WERI-Rb-1 (cell line): ENCODE data around the gene ADORA2A.

ENCODE experiments used
- DNase-seq: peaks from one replicate; pipeline ENCODE4 v3.0.0-alpha.2; 2020
- H3K27ac ChIP-seq: fragments of 250-450 bp; sonication (Bioruptor Pico); 2 replicates; pipeline ENCODE4 v1.5.1; 2020; ENCODE audit warnings: mild to moderate bottlenecking, moderate library complexity
- H3K27me3 ChIP-seq: fragments of 250-450 bp; sonication (Bioruptor Pico); 2 replicates; pipeline ENCODE4 v1.5.1; 2021; ENCODE audit warnings: mild to moderate bottlenecking, low read depth, moderate library complexity; ENCODE audit not compliant: insufficient read depth, severe bottlenecking
- H3K36me3 ChIP-seq: fragments of 250-450 bp; sonication (Bioruptor Pico); 2 replicates; pipeline ENCODE4 v1.5.1; 2020; ENCODE audit warnings: mild to moderate bottlenecking, moderate library complexity
- H3K4me3 ChIP-seq: 2 replicates; pipeline ENCODE4 v1.5.1; 2011; ENCODE audit warnings: low read depth, mild to moderate bottlenecking, control low read depth, low read length
- H3K9me3 ChIP-seq: fragments of 250-450 bp; sonication (Bioruptor Pico); 2 replicates; pipeline ENCODE4 v1.5.1; 2021; ENCODE audit warnings: mild to moderate bottlenecking, moderate library complexity; ENCODE audit not compliant: severe bottlenecking
- TF ChIP-seq, protein P1 (sequence below): IDR thresholded peaks from 2 replicates; pipeline ENCODE4 v1.5.1; 2011; ENCODE audit warnings: low read depth, mild to moderate bottlenecking, control low read depth, inconsistent platforms, low read length

The ADORA2A gene

DNA sequence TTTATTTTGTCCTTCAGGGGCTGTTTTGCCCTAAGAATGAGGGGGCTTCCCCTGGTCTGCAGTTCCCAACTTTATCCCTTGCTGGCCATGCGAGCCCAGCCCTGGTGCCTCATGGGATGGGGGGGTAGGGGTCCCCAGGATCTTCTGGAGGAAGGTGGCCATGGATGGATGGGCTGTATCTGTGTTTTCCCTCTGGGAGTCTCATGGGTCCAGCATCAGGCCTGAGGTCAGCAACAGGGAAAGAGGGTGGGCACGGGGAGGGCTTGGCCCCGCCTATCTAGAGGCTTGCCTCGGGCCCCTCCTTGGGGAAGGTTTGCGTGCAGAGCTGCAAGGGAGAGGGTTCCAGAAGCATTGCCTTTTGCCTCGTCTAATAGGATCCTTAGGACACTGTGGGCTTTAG, 10.8 kb upstream of the ADORA2A start:
- Histone ChIP-seq H3K4me3 (no peak overlapping the region), H3K9me3 (no peaks in the 10 kb centered on the region), H3K36me3 (peaks cover 38% of the 10 kb centered on the region), H3K27ac (no peak overlapping the region), H3K27me3 (no peaks in the 10 kb centered on the region)
- TF ChIP-seq, protein P1, sequence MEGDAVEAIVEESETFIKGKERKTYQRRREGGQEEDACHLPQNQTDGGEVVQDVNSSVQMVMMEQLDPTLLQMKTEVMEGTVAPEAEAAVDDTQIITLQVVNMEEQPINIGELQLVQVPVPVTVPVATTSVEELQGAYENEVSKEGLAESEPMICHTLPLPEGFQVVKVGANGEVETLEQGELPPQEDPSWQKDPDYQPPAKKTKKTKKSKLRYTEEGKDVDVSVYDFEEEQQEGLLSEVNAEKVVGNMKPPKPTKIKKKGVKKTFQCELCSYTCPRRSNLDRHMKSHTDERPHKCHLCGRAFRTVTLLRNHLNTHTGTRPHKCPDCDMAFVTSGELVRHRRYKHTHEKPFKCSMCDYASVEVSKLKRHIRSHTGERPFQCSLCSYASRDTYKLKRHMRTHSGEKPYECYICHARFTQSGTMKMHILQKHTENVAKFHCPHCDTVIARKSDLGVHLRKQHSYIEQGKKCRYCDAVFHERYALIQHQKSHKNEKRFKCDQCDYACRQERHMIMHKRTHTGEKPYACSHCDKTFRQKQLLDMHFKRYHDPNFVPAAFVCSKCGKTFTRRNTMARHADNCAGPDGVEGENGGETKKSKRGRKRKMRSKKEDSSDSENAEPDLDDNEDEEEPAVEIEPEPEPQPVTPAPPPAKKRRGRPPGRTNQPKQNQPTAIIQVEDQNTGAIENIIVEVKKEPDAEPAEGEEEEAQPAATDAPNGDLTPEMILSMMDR = no peak
- DNase-seq = no peak

DNA sequence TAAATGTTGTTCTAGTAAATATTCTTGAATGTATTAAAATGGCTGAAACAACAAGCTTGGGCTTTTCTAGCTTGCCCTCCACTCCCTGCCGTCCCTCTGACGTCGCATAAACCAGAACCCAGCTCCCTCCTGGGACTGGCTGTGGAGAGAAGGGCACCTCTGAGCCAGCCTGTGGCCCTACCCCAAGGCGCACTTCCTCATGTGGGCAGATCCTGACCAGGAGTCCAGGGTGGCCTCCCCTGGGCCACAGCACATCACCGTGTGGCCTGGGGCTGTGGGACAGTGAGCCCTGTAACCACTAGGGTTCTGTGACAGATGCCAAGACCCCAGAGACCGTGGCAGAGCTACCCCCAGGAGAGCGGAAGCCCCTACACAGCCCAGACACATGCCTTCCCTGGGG, 10.2 kb upstream of the ADORA2A start:
- Histone ChIP-seq H3K36me3 (peaks cover 35% of the 10 kb centered on the region), H3K27ac (no peak overlapping the region), H3K9me3 (no peaks in the 10 kb centered on the region), H3K4me3 (no peak overlapping the region), H3K27me3 (no peaks in the 10 kb centered on the region)
- DNase-seq = no peak
- TF ChIP-seq, protein P1 = no peak

DNA sequence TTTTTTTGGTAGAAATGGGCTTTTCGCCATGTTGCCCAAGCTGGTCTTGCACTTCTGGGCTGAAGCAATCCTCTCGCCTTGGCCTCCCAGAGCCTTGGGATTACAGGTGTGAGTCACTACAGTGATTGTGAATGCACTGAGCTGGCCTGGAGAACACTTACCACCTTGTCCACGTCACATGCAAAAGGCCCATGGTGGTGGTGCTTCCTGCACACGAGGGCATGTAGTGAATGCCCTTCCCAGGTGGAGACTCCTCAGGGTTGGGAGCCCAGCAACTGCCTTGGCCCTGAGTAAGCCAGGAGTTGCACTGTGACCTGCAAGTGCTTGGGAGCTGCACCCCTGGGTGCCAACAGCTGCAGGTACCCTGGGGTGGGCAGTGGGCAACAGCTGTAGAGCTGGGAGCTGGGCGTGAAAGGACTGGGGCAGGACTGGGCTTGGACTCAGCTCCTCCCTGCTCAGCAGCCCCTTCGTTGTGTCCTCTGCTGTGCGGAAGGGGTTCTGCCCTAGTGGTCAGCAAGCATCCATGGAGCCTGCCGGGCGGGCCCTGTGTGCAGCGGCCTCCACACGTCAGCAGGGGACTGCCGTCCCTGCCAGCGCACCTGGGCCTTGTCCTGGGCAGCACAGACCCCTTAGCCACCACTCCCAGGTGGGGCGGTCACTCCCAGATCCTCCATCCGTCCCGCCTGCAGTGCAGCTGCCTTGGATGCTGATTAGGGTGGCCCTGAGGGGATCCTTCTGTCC, 9.3 kb upstream of the ADORA2A start:
- H3K4me3 ChIP-seq = no peak overlapping the region
- TF ChIP-seq, protein P1 = no peak
- no peak for DNase-seq
- no peaks in the 10 kb centered on the region for H3K9me3 ChIP-seq
- no peak overlapping the region for H3K27ac ChIP-seq
- no peaks in the 10 kb centered on the region for H3K27me3 ChIP-seq
- H3K36me3 ChIP-seq = peaks cover 32% of the 10 kb centered on the region

DNA sequence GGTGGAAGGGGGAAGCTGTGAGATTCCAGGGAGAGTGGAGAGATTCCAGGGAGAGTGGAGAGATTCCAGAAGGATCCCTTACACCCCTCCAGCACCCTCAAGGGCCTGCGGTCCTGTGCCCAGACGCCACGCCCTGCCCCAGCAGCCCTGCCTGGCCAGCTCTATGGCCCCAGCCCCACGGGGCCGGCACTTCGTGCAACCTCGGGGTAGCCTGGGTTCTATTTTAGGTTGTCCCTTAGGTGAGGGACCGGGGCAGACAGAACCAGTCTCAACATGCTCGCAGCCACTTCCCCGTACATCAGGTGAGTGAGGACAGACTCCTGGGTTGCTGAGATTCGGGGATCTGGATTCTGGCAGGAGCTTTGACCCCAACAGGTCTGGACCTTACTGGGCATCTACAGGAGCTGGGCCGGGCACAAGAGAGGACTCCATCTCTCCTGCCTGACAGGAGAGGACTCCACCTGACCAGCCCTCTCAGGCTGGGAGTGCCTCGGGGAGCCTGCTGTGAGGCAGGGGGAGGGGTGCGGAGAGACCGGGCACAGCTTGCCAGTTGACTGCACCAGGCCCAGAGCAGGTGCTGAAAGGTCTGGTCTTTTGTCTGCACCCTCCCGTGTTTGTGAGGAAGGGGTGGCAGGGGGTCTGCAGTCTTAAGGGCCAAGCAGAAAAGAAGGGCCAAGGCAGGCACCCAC, 8.5 kb upstream of the ADORA2A start:
- DNase-seq = no peak
- H3K36me3 ChIP-seq = peaks cover 28% of the 10 kb centered on the region
- H3K27ac ChIP-seq = no peak overlapping the region
- H3K9me3 ChIP-seq = no peaks in the 10 kb centered on the region
- H3K27me3 ChIP-seq = no peaks in the 10 kb centered on the region
- no peak overlapping the region for H3K4me3 ChIP-seq
- TF ChIP-seq, protein P1 = no peak

DNA sequence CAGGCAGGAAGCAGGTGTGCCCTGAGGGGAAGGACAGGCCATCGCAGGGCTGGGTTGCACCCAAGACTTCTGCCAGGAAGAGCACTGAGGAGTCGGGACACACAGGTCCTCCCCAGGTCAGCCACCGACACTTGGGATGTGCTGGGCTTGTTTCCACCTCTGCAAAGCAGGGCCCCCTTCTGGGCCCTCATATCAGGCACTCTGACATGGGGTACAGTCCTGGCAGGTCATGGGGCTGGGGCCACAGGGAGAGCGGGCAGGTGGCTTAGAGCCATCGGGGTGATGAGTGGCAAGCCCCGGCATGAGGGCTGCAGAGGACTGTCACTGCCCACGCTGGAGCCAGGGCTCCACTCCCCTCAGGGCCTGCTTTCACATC, 7.9 kb upstream of the ADORA2A start:
- DNase-seq = no peak
- TF ChIP-seq, protein P1 = no peak
- Histone ChIP-seq H3K4me3 (no peak overlapping the region), H3K9me3 (no peaks in the 10 kb centered on the region), H3K27me3 (no peaks in the 10 kb centered on the region), H3K36me3 (peaks cover 23% of the 10 kb centered on the region), H3K27ac (no peak overlapping the region)
